Mesodermal cell (in vitro differentiated cells): ENCODE results near the gene PEX10.

Experiments
- H3K27ac ChIP-seq: 2 replicates; pipeline ENCODE4 v1.7.0; 2013; ENCODE audit warnings: mild to moderate bottlenecking, low read depth, low read length, moderate library complexity; ENCODE audit not compliant: severe bottlenecking
- H3K36me3 ChIP-seq: 2 replicates; pipeline ENCODE4 v1.7.1; 2013; ENCODE audit warnings: mild to moderate bottlenecking, low read length, moderate library complexity; ENCODE audit not compliant: control insufficient read depth, insufficient read depth
- H3K4me1 ChIP-seq: one replicate; pipeline ENCODE4 v1.7.1; 2013; ENCODE audit warnings: mild to moderate bottlenecking, low read length; ENCODE audit not compliant: insufficient read depth, control insufficient read depth, poor library complexity, severe bottlenecking
- H3K4me3 ChIP-seq: 2 replicates; pipeline ENCODE4 v1.7.0; 2013; ENCODE audit warnings: low read length, control low read depth, mild to moderate bottlenecking; ENCODE audit not compliant: insufficient read depth, poor library complexity, severe bottlenecking; ENCODE audit errors: extremely low read depth
- H3K9me3 ChIP-seq: 2 replicates; pipeline ENCODE4 v1.7.1; 2013; ENCODE audit warnings: mild to moderate bottlenecking, low read length, moderate library complexity; ENCODE audit not compliant: control insufficient read depth
- WGBS, 2 experiments: methylation state at CpG; one replicate each; pipeline ENCODE4 v1.1.5; 2013; ENCODE audit warnings: missing lambda C conversion rate in 2 of 2; ENCODE audit not compliant: insufficient coverage in 2 of 2; 5-methylcytosine and 5-hydroxymethylcytosine counted together

PEX10 gene

DNA sequence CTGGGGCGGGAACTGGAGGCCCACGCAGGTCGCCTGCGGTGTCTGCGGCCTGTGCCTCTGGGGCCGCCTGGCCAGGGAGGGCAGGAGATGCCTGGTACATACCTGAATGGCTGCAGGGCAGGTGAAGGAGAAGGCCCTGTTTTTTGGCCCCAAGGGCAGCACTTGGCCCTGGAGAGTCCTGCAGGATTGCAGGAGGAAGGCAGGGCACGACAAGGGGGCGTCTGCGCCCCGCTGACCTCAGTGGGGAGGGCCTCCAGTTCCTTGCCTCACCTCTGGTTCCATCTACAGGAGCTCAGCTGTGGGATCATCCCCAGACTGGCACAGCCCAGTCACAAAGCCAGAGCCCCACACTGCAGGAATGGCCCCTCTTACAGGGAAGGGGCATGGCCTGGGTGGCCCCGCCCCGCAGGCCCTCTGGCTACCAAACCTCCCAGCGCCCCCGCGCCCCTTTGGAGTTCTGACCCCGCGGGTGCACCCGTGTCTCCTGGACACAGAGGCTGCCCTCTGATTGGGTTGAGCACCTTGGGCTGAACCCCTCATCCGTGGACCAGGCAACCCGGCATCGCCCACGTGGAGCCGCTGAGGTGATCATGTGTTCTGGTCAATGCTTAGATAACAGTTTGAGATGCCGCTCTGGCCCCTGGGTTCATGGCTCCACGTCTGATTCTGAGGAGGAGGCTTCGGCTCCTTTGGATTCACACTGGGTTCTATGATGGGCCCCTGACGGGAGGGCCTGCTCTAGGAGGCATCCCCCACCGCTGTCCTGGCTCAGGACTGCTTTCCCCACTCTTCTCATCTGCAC is 1.3 kb upstream of the PEX10 start:
- peak overlapping the region; percentile 88 for H3K4me3 ChIP-seq
- 60 to 66% methylated on average over 21 to 26 of the region's 28 CpGs for WGBS, 2 experiments
- peaks cover 10% of the 10 kb centered on the region for H3K4me1 ChIP-seq
- peaks cover 15% of the 10 kb centered on the region for H3K36me3 ChIP-seq
- no peaks in the 10 kb centered on the region for H3K9me3 ChIP-seq
- no peak overlapping the region for H3K27ac ChIP-seq

DNA sequence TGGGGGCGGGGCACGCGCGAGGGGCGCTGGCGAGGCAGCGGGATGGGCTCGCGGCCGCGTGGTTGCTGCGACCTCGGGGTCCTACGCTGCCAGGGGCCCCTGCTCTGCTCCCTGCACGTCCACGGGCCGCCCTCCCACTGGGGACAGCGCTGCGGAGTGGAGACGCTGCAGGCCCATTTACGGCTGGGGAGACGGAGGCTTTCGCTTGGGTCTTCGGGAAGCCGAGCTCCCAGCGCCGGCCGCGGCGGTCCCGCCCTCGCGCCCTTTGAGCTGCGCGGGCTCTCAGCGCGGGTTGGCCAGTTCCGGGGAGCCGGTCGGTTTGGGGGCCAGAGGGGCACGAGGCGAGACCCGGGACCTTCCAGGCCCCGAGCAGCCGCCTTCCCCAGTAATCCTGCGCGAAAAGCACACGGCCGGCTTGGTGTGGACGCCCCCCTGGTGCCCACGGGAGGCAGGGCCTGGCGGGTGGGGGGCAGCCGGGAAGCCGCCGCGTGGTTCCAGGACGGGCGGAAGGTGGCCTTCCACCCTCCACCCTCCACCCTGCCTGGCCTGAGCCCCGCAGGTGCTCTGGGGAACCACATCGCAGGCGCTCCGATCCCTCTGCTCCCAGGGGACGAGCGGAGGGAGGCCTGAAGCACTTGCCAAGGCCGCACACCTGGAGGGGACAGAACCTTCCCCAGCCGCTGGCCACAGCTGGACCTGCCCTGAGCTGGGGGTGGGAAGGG is 570 bp upstream of the PEX10 start:
- no peak overlapping the region for H3K27ac ChIP-seq
- WGBS, 2 experiments, result 2 to 4% methylated on average over 51 to 61 of the region's 66 CpGs
- no peaks in the 10 kb centered on the region for H3K9me3 ChIP-seq
- peaks cover 21% of the 10 kb centered on the region for H3K36me3 ChIP-seq
- peak overlapping the region; percentile 88 for H3K4me3 ChIP-seq
- H3K4me1 ChIP-seq, result peaks cover 10% of the 10 kb centered on the region

DNA sequence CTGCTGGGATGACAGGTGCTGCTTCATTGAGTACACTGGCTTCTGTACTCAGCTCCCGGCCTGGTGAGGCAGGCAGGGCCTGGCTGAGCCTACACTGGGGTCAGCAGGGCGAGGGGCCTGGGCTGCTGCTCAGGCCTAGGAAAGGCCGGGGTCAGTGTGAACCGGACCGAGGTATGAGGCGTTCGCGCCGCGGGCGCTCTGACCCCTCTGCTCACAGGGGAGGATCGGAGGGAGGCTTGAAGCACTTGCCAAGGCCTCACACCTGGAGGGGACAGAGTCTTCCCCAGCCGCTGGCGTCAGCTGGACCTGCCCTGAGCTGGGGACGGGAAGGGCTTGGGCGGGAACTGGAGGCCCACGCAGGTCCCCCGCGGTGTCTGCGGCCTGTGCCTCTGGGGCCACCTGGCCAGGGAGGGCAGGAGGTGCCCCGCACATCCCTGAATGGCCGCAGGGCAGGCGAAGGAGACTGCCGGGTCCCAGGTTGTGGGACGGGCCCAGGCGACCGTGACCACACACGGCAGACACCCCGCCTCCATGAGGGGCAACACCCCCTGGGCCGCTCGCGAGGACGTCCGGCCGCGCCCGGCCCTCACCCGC is 466 bp downstream of the PEX10 start:
- H3K27ac ChIP-seq, result peak overlapping the region; percentile 43
- H3K4me1 ChIP-seq, result peaks cover 10% of the 10 kb centered on the region
- peak overlapping the region; percentile 88 for H3K4me3 ChIP-seq
- no peaks in the 10 kb centered on the region for H3K9me3 ChIP-seq
- 7 to 8% methylated on average over 34 to 37 of the region's 38 CpGs for WGBS, 2 experiments
- H3K36me3 ChIP-seq, result peaks cover 29% of the 10 kb centered on the region

DNA sequence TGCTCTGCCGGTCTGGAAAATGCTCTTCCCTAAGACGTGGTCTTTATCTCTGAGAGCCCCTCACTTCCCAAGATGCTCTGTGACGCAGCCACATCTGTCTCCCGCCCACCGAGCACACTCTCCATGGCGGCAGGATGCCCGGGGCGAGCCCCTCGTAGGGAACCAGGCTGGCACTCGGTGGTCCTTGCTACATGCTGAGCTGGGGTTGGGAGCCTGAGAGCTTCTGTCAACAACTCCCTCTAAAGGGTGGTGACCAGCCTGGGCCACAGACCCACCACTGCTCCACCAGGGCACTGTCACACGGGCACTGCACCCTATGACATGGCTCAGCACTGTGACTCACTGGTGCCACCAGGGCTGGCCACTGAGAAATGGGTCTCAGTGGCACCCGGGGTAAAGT is 2.6 kb downstream of the PEX10 start:
- peaks cover 21% of the 10 kb centered on the region for H3K4me1 ChIP-seq

DNA sequence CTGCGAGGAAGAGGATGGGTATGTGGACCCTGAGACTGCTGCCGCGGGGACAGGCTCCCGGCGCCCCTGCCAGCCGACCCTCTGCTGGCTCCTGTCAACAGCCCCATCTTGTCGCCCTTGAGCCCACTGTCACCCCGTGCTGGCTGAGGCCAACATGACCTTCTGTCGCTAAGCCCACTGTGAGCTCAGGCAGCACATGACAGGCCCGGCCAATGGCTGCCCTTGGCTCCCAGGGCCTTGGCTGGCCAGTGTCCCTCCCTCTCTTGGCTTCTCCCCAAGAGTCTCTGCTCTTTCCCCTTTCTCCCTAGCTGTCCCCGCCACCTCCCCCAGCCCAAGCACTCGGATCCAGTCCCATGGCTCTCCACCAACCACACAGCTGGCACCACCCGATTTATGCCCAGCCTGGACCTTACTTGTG is 3.5 kb downstream of the PEX10 start:
- Histone ChIP-seq H3K9me3 (no peaks in the 10 kb centered on the region), H3K4me1 (peaks cover 19% of the 10 kb centered on the region), H3K36me3 (peaks cover 58% of the 10 kb centered on the region), H3K4me3 (no peak overlapping the region), H3K27ac (no peak overlapping the region)
- WGBS, 2 experiments, result 90% methylated on average over 10 to 13 of the region's 13 CpGs

More for the DNA sequence above, 2.6 kb downstream of the PEX10 start:
- Histone ChIP-seq H3K36me3 (peaks cover 49% of the 10 kb centered on the region), H3K9me3 (no peaks in the 10 kb centered on the region), H3K4me3 (no peak overlapping the region), H3K27ac (no peak overlapping the region)
- WGBS, 2 experiments, result 92 to 97% methylated on average over 10 to 12 of the region's 12 CpGs

DNA sequence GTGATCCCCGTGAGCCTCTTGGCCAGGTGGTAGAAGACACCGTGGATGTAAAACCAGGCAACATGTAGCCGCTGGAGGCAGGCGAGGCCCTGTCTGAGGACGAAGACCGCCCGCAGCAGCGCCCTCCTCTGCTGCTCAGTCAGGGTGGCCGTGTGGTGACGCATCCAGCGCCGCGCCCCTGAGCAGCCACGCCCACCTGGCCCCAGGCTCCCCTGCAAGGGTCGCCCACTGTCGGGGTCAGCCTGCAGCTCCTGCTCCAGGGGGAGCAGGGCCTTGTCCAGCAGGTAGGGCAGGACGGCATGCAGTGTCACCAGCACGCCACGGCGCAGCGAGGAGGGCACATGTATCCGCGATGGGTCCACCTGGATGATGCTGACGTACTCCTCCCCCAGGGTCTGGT is 3.9 kb downstream of the PEX10 start:
- 95 to 96% methylated on average over 24 of the region's 24 CpGs for WGBS, 2 experiments
- peaks cover 61% of the 10 kb centered on the region for H3K36me3 ChIP-seq

DNA sequence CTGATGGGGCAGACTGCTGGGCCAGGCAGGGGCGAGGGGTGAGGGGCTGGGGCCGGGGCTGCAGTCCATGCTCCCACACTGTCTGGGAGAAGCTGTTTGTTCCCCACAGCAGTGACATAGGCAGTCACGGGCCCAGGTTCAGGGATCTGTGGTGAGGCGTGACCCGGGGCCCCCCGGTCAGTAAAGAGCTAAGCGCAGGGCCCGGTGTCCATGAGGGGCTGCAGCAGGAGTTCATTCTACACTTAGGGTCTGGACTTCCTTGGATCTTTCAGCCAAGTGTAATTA is 4.4 kb downstream of the PEX10 start:
- H3K27ac ChIP-seq, result no peak overlapping the region
- H3K4me3 ChIP-seq, result no peak overlapping the region
- peaks cover 19% of the 10 kb centered on the region for H3K4me1 ChIP-seq
- H3K36me3 ChIP-seq, result peaks cover 66% of the 10 kb centered on the region
- H3K9me3 ChIP-seq, result no peaks in the 10 kb centered on the region
- 94 to 97% methylated on average over 8 of the region's 8 CpGs for WGBS, 2 experiments

More for the DNA sequence above, 3.9 kb downstream of the PEX10 start:
- no peaks in the 10 kb centered on the region for H3K9me3 ChIP-seq
- H3K4me1 ChIP-seq, result peaks cover 19% of the 10 kb centered on the region
- no peak overlapping the region for H3K27ac ChIP-seq
- H3K4me3 ChIP-seq, result no peak overlapping the region

DNA sequence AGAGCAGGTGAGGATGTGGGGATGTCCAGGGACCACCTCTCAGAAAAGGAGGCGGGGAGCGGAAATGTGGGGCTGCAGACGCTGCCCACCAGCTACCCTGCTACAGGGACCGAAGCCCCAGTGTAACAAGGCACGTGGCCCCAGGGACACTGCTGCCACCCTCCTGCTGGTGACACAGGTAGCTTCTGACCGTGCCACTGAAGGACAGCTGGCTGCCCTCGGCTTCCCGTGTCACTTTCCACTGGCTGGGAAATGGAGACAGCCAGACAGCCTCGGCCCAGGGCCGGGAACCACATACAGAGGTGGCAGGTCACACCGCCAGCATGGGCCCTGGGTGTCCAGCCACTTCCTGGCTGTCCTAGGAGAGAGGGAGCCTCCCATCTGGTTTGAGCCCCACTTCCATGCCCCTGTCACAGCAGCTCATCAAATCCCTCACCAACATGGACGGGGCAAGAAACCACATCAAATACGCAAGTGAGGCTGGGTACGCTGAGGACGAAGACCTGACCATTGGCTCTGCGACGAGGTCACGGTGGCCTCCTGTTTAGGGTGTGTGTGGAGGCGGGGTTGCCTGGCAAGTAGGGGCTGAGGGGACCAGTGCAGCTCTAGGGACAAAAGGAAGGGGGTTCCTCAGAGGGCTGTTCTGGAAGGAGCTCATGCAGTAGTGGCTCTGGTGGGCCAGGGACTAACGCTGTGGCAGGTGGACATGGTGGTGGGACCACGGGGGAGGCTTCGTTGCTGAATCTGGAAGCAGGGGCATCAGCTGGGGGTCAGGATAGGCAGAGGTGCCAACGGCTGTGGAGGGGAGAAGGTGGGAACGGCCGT is 5.0 kb downstream of the PEX10 start:
- 88 to 90% methylated on average over 20 to 25 of the region's 25 CpGs for WGBS, 2 experiments
- Histone ChIP-seq H3K9me3 (no peaks in the 10 kb centered on the region), H3K36me3 (peaks cover 72% of the 10 kb centered on the region)

DNA sequence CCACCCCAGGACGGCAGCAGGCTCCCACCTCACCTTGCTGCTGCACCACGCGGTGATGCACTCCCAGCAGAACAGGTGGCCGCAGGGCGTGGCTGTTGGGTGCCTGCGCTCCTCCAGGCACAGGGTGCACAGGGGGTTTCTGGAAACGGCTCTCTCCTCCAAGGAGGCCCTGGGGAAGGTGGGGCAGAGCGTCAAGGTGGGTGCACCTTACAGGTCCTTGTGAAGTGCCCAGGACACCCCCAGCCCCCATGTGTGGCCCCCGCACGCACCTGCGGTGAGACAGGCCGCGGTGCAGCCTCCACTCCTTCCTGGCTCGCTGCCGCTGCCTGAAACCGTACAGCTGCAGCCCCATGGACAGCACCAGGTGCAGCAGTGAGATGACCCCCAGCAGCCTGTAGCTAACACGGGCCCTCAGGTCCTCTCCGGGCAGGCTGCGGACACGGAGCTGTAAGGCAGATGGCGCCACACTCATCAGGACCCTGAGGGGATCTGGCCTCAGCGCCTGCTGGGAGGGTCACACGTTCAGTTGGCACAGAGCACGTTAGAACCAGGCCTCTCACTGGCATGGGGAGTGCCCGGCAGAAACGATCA is 5.8 kb downstream of the PEX10 start:
- H3K9me3 ChIP-seq, result no peaks in the 10 kb centered on the region
- no peak overlapping the region for H3K4me3 ChIP-seq
- WGBS, 2 experiments, result 88 to 91% methylated on average over 26 of the region's 26 CpGs
- no peak overlapping the region for H3K27ac ChIP-seq
- H3K4me1 ChIP-seq, result peaks cover 19% of the 10 kb centered on the region
- H3K36me3 ChIP-seq, result peaks cover 80% of the 10 kb centered on the region

More for the DNA sequence above, 5.0 kb downstream of the PEX10 start:
- H3K27ac ChIP-seq, result no peak overlapping the region
- H3K4me1 ChIP-seq, result peaks cover 19% of the 10 kb centered on the region
- H3K4me3 ChIP-seq, result no peak overlapping the region
